ENCODE measurements around the gene FHAD1. TPM values are rescaled to one million over a fixed set of nuclear protein-coding genes. Genes with fewer than 3 reads are reported as not detected.

FHAD1 gene
- total RNA-seq, 1 donor from 2014 or later: 1.3 TPM

- H3K36me3 Mint-ChIP-seq: no peaks in the 10 kb centered on the region
Observed at GRCh38 chr1:15400627-15401026, 153.6 kb downstream of the FHAD1 start.

GRCh38 chr1:15401391-15402055 is 154.5 kb downstream of the FHAD1 start:
- H3K9me3 Mint-ChIP-seq: peaks cover 5% of the 10 kb centered on the region
- no peaks in the 10 kb centered on the region for H3K4me1 Mint-ChIP-seq
- TF ChIP-seq CTCF (IDR thresholded peaks at IDR 0.05; ENCODE audit: unreplicated experiment): no peak
- H3K27ac Mint-ChIP-seq: no peak overlapping the region
- no peak overlapping the region for H3K4me3 Mint-ChIP-seq
- peaks cover 4% of the 10 kb centered on the region for H3K27me3 Mint-ChIP-seq (ENCODE audit: low read depth)
- DNase-seq (ENCODE audit: low spot score in 2 of 2, unreplicated experiment in 2 of 2): no peak
- H3K36me3 Mint-ChIP-seq: no peaks in the 10 kb centered on the region

More at GRCh38 chr1:15400627-15401026, 153.6 kb downstream of the FHAD1 start:
- peaks cover 4% of the 10 kb centered on the region for H3K27me3 Mint-ChIP-seq (ENCODE audit: low read depth)
- TF ChIP-seq CTCF (IDR thresholded peaks at IDR 0.05; ENCODE audit: unreplicated experiment): no peak
- H3K27ac Mint-ChIP-seq: no peak overlapping the region
- DNase-seq (ENCODE audit: low spot score in 2 of 2, unreplicated experiment in 2 of 2): no peak
- H3K4me1 Mint-ChIP-seq: no peaks in the 10 kb centered on the region
- peaks cover 5% of the 10 kb centered on the region for H3K9me3 Mint-ChIP-seq
- H3K4me3 Mint-ChIP-seq: no peak overlapping the region

- DNase-seq (ENCODE audit: low spot score in 2 of 2, unreplicated experiment in 2 of 2): no peak
- peaks cover 15% of the 10 kb centered on the region for H3K27me3 Mint-ChIP-seq (ENCODE audit: low read depth)
- no peaks in the 10 kb centered on the region for H3K4me1 Mint-ChIP-seq
- H3K9me3 Mint-ChIP-seq: peaks cover 5% of the 10 kb centered on the region
- no peaks in the 10 kb centered on the region for H3K36me3 Mint-ChIP-seq
- no peak overlapping the region for H3K4me3 Mint-ChIP-seq
- no peak for TF ChIP-seq CTCF (IDR thresholded peaks at IDR 0.05; ENCODE audit: unreplicated experiment)
- H3K27ac Mint-ChIP-seq: no peak overlapping the region
Observed at GRCh38 chr1:15402809-15403450, 155.9 kb downstream of the FHAD1 start.

- no peaks in the 10 kb centered on the region for H3K36me3 Mint-ChIP-seq
- H3K27me3 Mint-ChIP-seq (ENCODE audit: low read depth): peaks cover 21% of the 10 kb centered on the region
- DNase-seq (ENCODE audit: low spot score in 2 of 2, unreplicated experiment in 2 of 2): no peak
- H3K9me3 Mint-ChIP-seq: peaks cover 5% of the 10 kb centered on the region
- no peak overlapping the region for H3K4me3 Mint-ChIP-seq
- peaks cover 6% of the 10 kb centered on the region for H3K4me1 Mint-ChIP-seq
- TF ChIP-seq CTCF (IDR thresholded peaks at IDR 0.05; ENCODE audit: unreplicated experiment): no peak
- no peak overlapping the region for H3K27ac Mint-ChIP-seq
Observed at GRCh38 chr1:15403962-15404580, 157.0 kb downstream of the FHAD1 start.

GRCh38 chr1:15405106-15405850 is 158.3 kb downstream of the FHAD1 start:
- no peak for DNase-seq (ENCODE audit: low spot score in 2 of 2, unreplicated experiment in 2 of 2)
- no peak for TF ChIP-seq CTCF (IDR thresholded peaks at IDR 0.05; ENCODE audit: unreplicated experiment)
- Mint-ChIP-seq H3K36me3 (no peaks in the 10 kb centered on the region), H3K27me3 (ENCODE audit: low read depth) (peaks cover 23% of the 10 kb centered on the region), H3K9me3 (no peaks in the 10 kb centered on the region), H3K4me1 (peaks cover 8% of the 10 kb centered on the region), H3K4me3 (no peak overlapping the region), H3K27ac (no peak overlapping the region)
